Stimulated activated CD4-positive, alpha-beta T cell treated with anti-CD3 and anti-CD28 coated beads, Interleukin-15, amount 100 ng/mL, for 1 hour (primary cell): Measurements from ENCODE around the gene CIPC.

ENCODE experiments used
- DNase-seq, 2 donors: peaks; one replicate each; pipeline ENCODE4 v3.0.0-alpha.2; 2020; ENCODE audit warnings: low read depth in 1 of 2, low spot score in 1 of 2

Gene CIPC

DNA sequence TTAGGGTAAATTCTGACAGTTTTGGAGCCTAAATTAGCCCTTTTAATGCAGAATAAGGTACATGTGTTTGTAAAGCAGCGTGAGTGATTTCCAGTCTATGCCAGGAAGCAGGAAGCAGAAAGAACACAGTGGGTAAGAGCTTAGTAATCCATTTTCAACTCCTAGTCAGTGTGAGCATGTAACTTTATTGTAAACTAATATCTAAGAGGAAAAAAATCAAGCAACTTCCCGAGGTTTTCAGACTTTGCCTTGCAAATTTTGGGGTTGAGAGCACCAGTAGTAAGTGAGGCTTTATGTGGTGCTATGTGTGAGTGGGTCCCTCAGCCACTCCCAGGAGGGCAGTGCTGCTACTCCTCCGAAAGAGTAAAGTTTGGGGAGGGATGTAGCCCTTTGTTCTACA, 2.9 kb downstream of the CIPC start:
- no peak for DNase-seq

- DNase-seq, result no peak
Measured at GRCh38 chr14:77102154-77102553, 4.1 kb downstream of the CIPC start.

- DNase-seq, result no peak
Measured at GRCh38 chr14:77103475-77103874, 5.4 kb downstream of the CIPC start.

DNA sequence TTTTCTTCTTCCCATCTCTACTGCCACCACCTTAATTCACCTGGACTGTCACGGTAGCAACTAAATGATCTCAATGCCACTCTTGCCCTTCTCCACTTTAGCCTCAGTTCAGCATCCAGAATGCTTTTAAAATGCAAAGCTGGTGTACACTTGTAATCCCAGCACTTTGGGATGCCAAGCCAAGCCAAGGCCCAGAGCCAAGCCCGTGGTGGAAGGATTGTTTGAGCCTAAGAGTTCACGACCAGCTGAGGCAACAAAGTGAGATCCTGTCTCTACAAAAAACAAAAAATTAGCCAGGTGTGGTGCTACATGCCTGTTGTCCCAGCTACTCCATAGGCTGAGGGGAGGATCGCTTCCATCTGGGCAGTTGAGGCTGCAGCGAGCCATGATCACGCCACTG, 5.9 kb downstream of the CIPC start:
- DNase-seq, result no peak

DNA sequence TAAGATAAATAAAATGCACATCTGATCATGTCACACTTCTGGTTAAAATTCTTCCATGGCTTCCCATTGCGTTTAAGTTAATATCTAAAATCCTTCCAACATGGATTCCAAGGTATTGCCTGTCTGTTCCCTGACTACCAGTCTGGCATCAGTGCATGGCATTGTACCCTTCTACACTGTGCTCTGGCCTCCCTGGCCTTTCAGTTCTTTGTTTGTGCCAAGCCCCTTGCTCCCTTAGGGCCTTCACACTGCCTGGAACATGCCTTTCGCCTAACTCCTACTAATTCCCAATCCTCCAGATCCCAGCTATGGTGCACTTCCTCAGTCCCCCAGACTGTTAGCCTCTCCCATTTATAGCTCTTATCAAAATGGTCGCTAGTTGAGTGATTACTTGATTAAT, 6.3 kb downstream of the CIPC start:
- DNase-seq, result no peak

GRCh38 chr14:77105145-77105939, 7.3 kb downstream of the CIPC start:
- DNase-seq, result no peak

GRCh38 chr14:77106666-77107065, 8.6 kb downstream of the CIPC start:
- no peak for DNase-seq

GRCh38 chr14:77107228-77107627, 9.2 kb downstream of the CIPC start:
- DNase-seq, result no peak

DNA sequence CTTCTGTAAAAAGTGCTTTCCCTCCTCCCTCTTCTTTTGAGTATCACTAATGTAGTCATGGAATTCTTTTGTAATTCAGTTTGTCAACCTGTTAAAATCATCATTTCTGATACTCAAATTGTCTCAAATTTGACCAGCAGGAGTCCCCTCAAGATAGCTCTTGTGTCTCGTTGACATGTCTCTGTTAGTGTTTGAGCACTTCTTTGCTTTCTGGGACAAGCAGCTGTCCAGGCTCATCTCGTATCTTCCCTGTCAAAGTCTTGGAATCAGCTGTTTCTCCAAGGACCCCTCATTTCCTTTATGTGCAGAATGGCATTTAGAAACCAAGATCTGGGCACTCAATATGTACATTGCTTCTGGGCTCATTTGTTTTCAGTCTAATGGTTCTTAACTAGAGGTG, 10.7 kb downstream of the CIPC start:
- no peak for DNase-seq

GRCh38 chr14:77109656-77110055, 11.6 kb downstream of the CIPC start:
- DNase-seq, result no peak

DNA sequence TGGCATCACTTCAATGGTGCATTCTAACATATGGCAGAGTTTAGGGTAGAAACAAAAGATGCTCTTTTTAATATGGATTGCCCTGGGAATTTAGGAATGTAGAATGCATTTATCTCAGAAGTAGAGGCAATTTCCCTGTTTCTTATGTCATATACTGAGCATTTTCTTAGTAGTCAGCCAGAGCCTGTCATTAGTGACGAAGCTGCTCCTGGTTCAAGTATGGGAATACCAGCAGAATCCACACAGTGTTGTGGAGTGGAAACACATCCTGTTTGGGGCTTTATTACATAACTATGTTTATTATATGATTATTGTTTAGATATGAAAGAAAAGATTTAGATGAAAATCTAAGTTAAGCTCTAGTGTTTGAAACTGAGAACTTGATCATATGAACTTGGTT, 12.2 kb downstream of the CIPC start:
- DNase-seq, result no peak

DNA sequence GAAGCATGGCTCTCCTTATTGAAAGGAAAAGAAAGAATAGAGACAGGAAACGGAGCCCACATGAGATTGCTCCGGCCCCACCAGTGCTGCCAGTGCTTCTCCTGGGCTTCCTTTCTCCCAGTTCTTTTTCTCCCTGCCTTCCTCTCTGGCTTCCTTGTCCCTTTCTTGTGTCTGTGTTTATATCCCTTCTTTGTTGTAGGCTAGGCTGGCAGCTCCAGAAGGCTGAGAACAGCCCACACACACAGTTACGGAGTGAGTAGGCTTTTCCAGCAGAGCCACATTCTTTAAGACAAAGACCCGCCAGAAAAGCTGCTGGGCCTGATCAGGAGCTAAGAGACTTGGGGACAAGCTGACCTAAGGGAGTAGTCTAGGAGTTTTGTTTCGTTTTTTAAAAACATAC, 13.0 kb downstream of the CIPC start:
- DNase-seq, result no peak

- no peak for DNase-seq
Measured at GRCh38 chr14:77113644-77114043, 15.6 kb downstream of the CIPC start.

GRCh38 chr14:77114609-77115008, 16.6 kb downstream of the CIPC start:
- no peak for DNase-seq

DNA sequence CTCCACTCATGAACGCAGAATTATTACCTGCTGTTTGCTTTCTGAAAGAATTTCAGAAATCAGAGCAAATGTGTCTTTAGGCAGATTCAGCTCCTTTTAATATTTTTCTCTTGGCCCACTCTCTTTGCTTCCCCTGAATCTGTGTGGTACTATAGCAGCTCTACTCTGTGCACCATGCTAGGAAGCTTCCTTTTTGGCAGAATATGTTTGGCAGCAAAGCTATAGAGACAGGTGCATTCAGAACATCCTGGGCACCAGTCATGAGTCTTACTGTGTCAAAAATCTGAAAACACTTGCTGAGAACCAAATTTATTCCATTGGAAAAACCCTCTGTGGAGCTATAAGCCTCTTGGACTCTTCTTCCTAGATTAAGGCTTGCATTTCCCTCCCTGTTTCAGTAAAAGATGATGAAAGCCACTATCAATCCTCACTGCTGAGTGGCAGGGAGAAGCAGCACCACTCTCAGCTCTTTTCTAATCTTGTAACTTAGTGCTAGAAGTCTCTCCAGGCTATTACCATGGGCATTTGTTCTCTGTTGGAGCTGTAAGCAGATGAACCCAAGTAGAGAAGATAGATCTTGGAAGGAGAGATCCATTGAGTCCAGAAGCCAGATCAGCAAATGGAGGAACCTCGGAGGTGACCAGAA, 18.2 kb downstream of the CIPC start:
- no peak for DNase-seq

- no peak for DNase-seq
Measured at GRCh38 chr14:77119851-77120250, 21.8 kb downstream of the CIPC start.

GRCh38 chr14:77120771-77121743, 23.0 kb downstream of the CIPC start:
- no peak for DNase-seq

DNA sequence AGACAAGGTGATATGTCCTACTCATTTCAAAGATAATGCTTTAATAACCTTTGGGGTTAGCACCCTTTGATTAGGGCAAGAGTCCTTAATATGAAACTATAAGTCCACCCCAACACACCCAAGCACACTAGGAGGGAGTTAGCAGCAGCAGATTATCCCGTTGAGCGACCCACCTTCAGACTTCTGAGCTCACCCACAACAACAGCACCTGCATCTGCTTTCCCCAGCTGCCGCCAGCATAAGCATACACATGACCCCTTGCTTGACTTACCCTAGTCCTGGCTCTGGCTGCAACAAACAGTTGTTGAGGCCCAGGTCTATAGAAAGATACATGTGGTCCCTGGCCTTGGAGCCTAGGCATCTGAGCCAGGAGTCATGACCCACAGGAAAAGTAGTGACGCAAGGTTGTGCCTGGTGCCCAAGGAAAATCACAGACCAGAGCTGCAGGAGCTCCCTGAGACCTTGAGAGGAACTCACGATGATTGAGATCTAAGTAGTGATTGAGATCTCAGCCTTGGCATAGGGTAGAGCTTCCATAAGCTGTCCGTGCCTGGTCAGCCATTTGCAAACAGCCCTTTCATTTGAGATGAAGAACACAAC, 24.6 kb downstream of the CIPC start:
- no peak for DNase-seq

DNA sequence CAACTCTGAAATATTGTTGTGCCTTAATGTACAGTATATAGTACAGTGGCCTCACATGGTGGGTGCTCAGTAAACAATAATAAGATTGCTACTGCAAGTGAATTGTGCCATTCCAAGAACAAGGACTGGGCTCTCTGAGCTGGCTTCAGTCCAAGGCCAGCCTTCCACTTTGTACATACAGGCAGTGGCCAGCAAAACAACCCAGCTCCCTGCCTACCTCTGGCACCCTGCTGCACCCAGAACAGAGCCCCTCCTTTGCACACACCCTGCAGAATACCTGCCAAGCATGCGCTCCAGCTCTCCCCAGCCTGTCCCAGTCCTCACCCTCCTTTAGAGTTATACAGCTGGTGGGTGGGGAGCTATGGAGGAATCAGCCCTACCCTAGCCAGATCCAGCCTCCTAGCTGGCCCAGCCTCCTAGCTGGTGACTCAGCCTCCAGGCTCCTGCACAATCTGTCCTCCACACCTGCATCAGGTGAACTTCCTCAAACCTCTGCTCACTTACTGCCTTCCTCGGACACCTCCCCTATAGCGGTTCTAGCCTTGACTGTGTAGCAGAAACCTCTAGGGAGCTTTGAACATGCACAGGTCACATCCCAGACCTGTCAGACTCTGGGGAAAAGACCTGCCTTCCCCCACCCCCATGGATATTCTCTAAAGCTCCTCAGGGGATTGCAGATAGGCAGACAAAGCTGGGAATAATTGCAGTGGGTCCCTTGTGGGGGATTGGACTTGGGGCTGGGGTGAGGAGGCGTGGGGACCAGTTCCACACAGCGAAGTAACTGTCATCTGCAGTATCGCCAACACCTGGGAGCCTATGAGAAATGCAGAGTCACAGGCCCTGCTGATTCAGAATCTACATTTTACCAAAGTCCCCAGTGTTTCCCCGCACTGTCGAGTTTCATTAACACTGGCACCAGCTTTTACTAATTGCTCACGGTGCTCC, 25.6 kb downstream of the CIPC start:
- DNase-seq, result no peak
